HTR-8/SVneo (cell line): Measurements from ENCODE around the gene MRPL36.

Experiments
- DNase-seq: peaks from one replicate; pipeline ENCODE4 v3.0.0; 2011; ENCODE audit warnings: low spot score, mixed read lengths; ENCODE audit not compliant: insufficient read length
- FAIRE-seq: peaks from 2 replicates; lab custom pipeline; 2011; peaks lifted over from hg19 to GRCh38; lab: Jason Lieb, UNC

MRPL36 gene

DNA sequence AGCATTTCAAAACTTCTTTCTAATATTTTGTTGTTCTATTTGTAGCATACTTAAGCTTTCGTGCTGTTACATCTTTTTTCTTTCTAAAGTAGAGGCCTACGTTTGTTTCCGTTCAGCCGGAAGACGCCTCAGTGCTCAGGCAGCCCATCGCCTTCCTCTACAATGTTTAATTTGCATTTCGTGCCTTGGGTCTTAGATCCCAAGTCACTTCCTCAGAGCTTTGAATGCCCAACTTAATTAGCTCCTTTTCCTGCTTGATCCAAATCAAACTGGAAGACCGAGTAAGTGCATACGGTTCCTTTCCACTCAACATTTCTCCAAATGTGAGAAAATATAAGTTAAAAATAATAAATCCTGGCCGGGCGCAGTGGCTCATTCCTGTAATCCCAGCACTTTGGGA is 43.2 kb downstream of the MRPL36 start:
- DNase-seq, result no peak
- FAIRE-seq, result no peak

DNA sequence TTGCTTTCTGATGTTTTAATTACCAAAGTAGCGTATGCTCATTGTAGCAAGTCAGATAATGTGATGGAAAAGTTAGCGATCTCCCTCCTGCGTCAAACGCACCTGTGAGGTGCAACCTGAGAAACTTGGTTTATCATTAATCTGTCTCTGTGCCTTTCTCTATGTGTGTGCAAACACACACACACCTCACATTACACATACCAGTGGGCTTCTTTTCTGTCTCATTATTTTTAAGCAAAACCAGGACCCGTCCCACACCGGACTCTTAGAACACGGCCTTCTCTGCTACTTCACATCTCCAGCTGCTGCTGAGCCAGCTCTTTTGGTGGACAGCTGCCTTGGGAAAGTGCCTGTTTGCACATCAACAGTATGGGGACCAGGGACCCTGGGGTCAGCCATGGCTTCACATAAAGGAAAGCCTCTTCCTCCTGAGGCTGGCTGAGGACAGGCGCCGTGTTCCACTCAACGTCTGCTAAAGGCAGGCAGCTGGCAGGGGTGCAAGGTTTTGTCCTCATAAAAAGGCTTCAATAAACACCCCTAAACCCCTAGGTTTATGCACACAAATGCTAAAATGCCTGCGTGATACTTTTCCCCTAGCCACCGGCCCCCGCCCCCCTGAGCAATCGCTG is 44.2 kb downstream of the MRPL36 start:
- DNase-seq, result no peak
- FAIRE-seq, result no peak

DNA sequence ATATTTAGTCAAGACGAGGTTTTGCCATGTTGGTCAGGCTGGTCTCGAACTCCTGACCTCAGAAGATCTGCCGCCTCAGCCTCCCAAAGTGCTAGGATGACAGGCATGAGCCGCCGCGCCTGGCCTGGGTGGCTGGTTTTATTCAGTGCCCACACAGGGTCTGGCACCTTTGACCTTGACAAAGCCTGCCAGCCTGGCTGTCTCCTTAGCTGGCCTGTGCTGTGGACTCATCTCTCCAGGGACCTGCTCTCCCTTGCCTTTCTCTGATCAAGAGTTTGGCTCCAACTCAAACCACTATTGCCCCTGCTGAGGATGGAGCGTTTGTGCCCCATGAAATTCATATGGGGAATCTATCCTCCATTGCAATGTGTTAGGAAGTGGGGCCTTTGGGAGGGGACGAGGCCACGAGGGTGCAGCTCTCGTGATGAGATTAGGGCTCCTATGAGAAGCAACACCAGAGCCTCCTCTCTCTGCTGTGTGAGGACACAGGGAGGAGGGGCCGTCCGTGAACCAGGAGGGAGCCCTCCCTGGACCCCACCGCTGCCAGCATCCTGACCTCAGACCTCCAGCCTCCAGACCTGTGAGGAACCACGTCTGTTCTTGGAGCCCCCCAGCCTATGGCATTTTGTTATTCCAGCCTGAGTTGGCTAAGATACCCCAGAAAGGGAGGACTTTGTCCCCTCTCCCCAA is 45.0 kb downstream of the MRPL36 start:
- no peak for DNase-seq
- FAIRE-seq, result no peak

DNA sequence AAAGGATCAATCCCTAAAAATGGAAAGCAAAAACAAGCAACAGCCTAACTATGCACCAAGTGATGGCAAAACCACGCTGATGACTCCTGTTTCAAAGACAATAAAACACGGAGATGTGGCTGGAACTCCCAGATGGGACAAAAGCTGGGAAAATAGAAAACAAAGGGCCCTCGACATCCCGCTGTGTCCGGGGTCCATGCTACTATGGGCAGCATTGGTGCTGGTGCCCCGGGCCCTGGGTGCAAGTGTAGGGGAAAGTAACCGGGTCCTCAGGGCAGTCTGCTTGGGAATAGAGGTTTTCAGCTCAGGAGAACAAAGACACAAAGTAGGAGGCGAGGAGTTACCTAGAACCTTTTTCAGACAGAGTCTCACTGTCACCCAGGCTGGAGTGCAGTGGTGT is 46.1 kb downstream of the MRPL36 start:
- no peak for FAIRE-seq
- no peak for DNase-seq

DNA sequence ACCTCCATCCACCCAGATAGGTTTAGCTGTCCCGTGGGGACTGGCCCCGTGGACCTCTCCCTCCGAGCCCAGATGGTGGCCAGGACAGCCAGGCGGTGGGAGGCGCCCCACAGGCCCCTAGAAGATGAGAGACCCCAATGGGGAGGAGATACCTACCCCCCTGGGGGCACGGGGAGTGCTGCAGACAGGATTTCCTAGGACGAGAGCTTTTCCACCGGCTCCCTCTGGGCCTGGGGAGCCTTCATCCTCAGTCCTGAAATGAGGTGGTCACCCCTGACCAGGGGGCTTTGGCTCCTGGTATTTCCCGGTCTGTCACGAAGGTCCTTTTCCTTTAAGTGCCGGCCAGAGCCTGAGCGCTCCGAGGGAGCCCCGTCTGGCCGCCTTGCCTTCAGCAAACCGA is 46.8 kb downstream of the MRPL36 start:
- DNase-seq (no peak), FAIRE-seq (no peak)

DNA sequence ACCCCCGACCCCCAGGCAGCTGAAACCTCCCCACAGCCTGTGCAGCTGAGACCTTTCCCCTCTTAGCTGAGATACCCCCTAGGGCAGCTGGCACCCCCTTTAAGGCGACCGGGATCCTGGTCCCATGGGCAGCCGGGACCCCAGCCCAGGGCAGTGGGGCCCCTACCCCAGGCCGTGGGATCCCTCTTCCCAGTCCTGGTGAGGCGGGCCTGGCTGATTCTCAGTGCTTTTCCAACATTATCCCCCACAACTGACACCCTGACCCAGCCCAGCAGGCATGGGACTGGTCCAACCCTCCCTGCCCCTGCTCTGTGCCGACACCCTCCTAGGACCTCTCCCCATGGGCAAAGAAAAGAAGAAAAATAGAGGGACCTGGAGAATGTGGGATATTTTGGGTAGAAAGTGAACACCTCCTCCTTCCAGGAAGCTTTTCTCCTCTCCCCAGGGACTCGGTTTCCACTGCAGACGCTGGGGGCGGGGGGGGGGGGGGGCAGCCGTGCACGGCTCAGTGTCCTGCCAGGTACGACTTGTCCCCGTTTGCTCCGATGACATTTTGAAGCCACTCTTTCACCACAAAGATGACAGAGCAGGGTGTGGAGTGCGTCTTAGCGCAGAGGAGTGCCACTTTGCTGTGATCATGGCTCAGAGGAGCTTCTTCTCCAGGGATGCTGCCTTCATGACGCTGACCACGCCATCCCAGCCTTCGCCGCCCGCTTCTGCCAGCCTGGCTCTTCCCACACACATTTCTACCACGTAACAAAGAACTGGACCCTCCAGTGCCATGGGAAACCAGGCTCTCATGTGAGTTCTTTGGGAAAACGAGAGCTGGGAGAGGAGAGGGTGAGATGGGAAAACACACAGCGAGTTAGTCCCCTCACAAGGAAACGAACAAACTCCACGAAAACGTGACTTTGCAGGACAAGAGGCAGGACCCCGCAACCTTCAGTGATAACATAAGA is 47.5 kb downstream of the MRPL36 start:
- DNase-seq (no peak), FAIRE-seq (no peak)

DNA sequence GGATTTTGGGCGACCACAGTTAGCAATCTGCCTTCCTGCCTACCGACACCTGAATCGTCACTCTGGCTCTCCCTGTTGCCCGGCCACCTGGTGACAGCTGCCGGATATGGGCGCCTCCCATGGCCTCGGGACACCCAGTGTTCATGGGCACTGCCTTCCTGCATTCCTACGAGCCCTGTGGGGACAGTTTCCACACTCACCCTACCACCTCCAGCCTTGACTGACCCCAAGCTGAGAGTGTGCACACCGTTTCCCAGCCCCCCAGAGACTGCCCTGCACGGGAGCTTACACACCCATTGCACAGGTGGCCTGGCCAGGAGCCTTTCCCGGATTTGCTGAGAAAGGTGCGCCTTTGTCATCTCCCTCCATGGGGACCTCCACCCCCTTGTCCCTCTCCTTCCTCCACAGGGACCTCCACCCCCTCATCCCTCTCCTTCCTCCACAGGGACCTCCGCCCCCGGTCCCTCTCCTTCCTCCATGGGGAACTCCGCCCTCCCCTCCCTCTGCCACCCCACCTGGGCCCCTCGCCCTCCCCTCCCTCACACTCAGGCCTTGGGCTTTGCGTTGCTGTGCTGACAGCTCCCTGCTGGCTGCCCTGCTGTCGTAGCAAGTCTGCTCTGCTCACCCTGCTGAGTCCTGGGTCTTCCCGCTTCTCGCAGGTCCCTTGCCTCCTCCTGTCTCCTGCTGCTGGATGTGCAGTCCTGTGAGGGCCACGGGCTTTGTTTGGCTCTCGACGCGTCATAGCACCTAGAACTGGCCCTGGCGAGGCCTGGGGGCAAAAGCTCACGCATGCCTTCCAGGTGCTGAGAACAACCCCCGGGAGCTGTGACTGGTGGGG is 48.4 kb downstream of the MRPL36 start:
- FAIRE-seq (no peak), DNase-seq (no peak)

DNA sequence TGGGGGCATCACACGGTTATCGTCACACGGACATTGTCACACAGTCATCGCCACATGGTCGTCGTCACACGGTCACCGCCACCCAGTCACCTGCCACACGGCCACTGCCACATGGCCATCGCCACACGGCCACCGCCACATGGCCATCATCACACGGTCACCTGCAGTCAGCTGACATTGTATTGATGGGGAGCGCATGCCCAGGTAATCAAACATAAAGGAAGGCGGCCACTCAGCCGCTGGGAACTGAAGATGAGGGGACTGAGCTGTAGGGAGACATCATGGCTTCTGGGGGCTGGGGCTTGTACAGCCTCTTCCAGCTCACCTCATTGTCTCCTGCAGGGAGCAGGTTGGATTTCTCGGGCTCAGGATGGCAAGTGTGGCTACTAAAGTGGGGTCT is 49.2 kb downstream of the MRPL36 start:
- no peak for FAIRE-seq
- no peak for DNase-seq

DNA sequence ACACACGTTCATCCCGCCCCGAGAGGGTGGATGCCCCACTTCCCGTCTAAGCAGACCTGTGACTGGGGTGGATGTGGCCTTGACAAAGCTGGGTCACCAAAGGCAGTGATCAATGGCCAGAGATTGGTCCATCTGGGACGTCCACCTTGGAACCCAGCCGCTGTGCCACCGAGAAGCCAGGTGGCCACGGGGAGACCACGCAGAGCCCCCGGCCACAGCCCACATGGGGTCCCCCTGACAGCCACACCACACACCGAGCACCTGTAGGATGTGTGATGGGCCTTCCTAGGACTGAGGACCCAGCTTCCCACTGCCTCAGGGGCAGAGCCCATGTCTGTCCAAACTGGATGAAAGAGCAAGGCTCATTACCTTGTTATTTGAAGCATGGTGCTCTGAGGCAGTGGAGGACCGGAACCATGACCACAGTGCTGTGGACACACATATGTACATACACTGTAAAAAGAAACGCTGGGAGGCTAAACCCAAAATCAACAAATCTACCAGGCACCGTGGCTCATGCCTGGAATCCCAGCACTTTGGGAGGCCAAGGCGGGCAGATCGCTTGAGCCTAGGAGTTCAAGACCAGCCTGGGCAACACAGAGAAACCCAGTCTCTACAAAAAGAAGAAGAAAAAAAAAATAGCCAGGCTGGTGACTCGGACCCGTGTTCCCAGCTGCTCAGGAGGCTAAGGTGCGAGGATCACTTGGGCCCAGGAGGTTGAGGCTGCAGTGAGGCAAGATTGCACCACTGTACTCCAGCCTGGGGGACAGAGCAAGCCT is 50.1 kb downstream of the MRPL36 start:
- DNase-seq (no peak), FAIRE-seq (no peak)

DNA sequence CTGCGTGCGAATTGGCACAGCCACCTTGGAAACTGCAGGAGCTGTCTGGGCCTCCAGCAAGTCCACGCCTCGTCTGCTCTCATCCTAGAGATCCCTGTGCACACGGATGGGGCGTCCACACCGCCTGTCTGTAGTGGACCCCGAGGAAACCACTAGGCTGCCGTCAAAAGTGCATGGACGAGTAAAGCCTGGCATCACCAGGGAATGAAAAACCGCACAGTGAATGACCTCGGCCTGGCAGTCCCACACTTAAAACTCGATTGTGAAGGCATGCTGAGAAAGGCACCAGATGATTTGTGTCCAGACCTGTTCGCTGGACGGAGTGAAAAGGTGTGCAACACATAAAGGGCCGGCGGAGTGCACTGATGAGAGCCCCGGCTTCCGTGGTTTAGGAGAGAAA is 50.8 kb downstream of the MRPL36 start:
- no peak for DNase-seq
- FAIRE-seq, result no peak
